Gastroesophageal sphincter (tissue), 4 donors: ENCODE data around the gene MEA1. TPM values are rescaled to one million over a fixed set of nuclear protein-coding genes. Genes with fewer than 3 reads are reported as not detected.
A peak's percentile ranks its signal among the peaks of the same experiment; 100 is the strongest.

Experiments used
- ATAC-seq: fragments of 150-250 bp; one replicate; pipeline ENCODE4 v1.9.1; 2016; ENCODE audit warnings: mild to moderate bottlenecking, moderate library complexity
- H3K27ac ChIP-seq, 4 donors: fragments of 200-600 bp; sonication (generic) in 3 of 4; 1 replicate in 3 of 4; 2 replicates in 1 of 4; pipeline ENCODE4 v1.5.1; 2016 to 2019
- H3K27me3 ChIP-seq: fragments of 200-600 bp; sonication (generic); one replicate; pipeline ENCODE4 v1.5.1; 2019
- H3K36me3 ChIP-seq, 2 donors: fragments of 200-600 bp; sonication (generic); one replicate each; pipeline ENCODE4 v1.5.1; 2019; ENCODE audit warnings: control low read depth in 1 of 2
- H3K4me1 ChIP-seq, 3 donors: fragments of 200-600 bp; sonication (generic); 1 replicate in 2 of 3; 2 replicates in 1 of 3; pipeline ENCODE4 v1.5.1; 2016 to 2019; ENCODE audit warnings: control low read depth in 2 of 3
- H3K4me3 ChIP-seq, 2 donors: fragments of 200-600 bp; sonication (generic); one replicate each; pipeline ENCODE4 v1.5.1; 2019; ENCODE audit warnings: mild to moderate bottlenecking in 1 of 2, moderate library complexity in 1 of 2
- H3K9me3 ChIP-seq, 3 donors: fragments of 200-600 bp; sonication (generic); one replicate each; pipeline ENCODE4 v1.5.1; 2017 to 2019; ENCODE audit warnings: control low read depth in 2 of 3
- EP300 ChIP-seq: sonication (generic); formaldehyde crosslinking; IDR thresholded peaks from one replicate; pipeline ENCODE4 v1.6.1; 2017; ENCODE audit warnings: antibody characterized with exemption, mild to moderate bottlenecking
- POLR2A ChIP-seq, 2 donors: fragments of 450-650 bp; IDR thresholded peaks; one replicate each; pipeline ENCODE4 v1.6.1; 2017; ENCODE audit warnings: antibody characterized with exemption in 2 of 2, mild to moderate bottlenecking in 2 of 2, moderate library complexity in 1 of 2
- POLR2AphosphoS5 ChIP-seq: sonication (generic); formaldehyde crosslinking; IDR thresholded peaks from one replicate; pipeline ENCODE4 v1.6.1; 2017; ENCODE audit warnings: antibody characterized with exemption
- WGBS, 2 donors: methylation state at CpG; one replicate each; pipeline ENCODE4 v1.1.5; 2018; ENCODE audit warnings: low coverage in 1 of 2; 5-methylcytosine and 5-hydroxymethylcytosine counted together
- total RNA-seq, 4 donors: library from RNA; depleted of rRNA; stranded (reverse); fragments of >200 nt; gene quantifications; one replicate each; pipeline ENCODE4 v1.1.0, GENCODE V29; 2016
- TF ChIP-seq, protein P1 (sequence below), 4 experiments: fragments of 200-600 bp in 2 of 4; fragments of 450-650 bp in 2 of 4; sonication (generic) in 1 of 4; IDR thresholded peaks; one replicate each; pipeline ENCODE4 v1.5.1; 2017 to 2019; ENCODE audit warnings: antibody characterized with exemption in 4 of 4, mild to moderate bottlenecking in 2 of 4, moderate library complexity in 2 of 4

MEA1 gene
- total RNA-seq, 4 donors from 2014 or later, result 56.0 to 62.1 (median 58.3) TPM

DNA sequence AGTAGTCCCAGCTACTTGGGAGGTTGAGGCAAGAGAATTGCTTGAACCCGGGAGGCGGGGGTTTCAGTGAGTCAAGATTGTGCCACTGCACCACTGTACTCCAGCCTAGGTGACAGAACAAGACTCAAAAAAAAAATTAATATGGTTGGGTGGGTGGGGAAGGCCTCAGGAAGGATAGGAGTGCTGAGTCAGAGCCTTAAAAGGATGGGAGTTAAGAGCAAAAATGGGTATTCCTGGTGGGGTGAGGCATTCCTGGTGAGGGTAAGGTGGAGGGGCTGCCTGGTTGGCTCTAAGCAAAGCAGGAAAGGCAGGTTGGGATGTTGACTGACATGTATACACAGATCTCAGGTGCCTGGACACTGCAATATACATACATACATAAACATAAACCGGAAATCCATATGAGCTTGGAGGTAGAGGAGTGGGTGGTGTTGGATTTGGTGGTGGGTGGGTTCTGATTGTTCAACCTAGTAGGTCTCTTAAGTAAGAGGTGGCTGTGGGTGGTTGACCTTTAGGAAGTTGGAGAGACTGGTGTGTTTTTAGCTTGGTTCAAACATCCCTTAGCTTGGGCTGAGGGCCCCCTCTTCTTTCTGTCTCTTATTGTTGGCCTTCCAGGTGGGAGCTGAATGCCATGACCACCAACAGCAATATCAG lies 6.4 kb upstream of the MEA1 start:
- WGBS, 2 donors, result 80 to 87% methylated on average over 1 to 3 of the region's 3 CpGs
- H3K36me3 ChIP-seq, result peaks cover 0 to 63% of the 10 kb centered on the region in 2 donors
- ATAC-seq, result no peak
- TF ChIP-seq POLR2AphosphoS5 (no peak), EP300 (no peak), POLR2A (IDR thresholded peaks at IDR 0.05) (no peak)
- TF ChIP-seq, protein P1, sequence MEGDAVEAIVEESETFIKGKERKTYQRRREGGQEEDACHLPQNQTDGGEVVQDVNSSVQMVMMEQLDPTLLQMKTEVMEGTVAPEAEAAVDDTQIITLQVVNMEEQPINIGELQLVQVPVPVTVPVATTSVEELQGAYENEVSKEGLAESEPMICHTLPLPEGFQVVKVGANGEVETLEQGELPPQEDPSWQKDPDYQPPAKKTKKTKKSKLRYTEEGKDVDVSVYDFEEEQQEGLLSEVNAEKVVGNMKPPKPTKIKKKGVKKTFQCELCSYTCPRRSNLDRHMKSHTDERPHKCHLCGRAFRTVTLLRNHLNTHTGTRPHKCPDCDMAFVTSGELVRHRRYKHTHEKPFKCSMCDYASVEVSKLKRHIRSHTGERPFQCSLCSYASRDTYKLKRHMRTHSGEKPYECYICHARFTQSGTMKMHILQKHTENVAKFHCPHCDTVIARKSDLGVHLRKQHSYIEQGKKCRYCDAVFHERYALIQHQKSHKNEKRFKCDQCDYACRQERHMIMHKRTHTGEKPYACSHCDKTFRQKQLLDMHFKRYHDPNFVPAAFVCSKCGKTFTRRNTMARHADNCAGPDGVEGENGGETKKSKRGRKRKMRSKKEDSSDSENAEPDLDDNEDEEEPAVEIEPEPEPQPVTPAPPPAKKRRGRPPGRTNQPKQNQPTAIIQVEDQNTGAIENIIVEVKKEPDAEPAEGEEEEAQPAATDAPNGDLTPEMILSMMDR (IDR thresholded peaks at IDR 0.05), result no peak
- H3K4me3 ChIP-seq, result no peak overlapping the region
- H3K27me3 ChIP-seq, result no peaks in the 10 kb centered on the region
- H3K9me3 ChIP-seq, result no peaks in the 10 kb centered on the region
- peak overlapping the region in 3 of 4 donors; percentile 90 to 94 (median 91) for H3K27ac ChIP-seq
- peaks cover 0 to 69% (median 43%) of the 10 kb centered on the region in 3 donors for H3K4me1 ChIP-seq

DNA sequence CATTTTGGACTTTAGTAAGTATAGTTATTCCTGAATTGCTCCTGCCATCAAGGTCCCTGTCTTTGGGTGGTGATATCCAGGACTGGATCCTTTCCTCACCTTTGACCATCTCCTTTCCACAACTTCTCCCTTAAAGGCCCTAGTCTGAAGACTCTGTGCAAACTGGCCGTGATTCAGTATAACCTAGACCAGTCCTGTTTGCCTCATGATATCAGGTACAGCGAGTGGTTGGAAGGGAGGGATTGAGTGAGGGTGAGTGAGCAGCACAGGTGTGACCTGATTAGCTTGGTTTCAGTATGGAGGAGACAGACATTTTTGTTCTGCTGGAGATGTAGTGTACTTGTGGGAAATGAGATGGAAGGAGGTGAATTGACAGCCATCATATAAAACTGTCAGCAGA lies 5.4 kb upstream of the MEA1 start:
- WGBS, 2 donors, result 75 to 89% methylated on average over 1 to 2 of the region's 2 CpGs
- Histone ChIP-seq H3K4me1 (peaks cover 0 to 70% (median 46%) of the 10 kb centered on the region in 3 donors), H3K9me3 (no peaks in the 10 kb centered on the region), H3K27ac (no peak overlapping the region), H3K36me3 (peaks cover 0 to 52% of the 10 kb centered on the region in 2 donors), H3K27me3 (no peaks in the 10 kb centered on the region), H3K4me3 (no peak overlapping the region)
- TF ChIP-seq, protein P1 (IDR thresholded peaks at IDR 0.05), result no peak
- no peak for TF ChIP-seq POLR2AphosphoS5
- no peak for TF ChIP-seq EP300
- no peak for TF ChIP-seq POLR2A (IDR thresholded peaks at IDR 0.05)
- no peak for ATAC-seq

DNA sequence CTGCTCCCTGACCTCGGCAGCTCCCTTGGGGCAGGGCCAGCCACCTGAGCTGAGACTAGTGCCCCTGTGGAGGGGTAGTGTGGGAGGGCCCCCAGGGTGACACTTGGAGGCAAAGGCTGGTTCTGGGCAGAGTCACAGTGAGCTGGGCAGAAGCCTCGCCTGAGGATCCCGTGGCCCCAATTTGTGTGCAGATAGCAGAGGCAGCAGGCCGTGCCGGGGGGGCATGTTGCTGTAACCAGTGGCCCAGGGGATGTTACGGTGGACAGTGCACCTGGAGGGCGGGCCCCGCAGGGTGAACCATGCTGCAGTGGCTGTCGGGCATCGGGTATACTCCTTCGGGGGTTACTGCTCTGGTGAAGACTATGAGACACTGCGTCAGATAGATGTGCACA lies 3.2 kb upstream of the MEA1 start:
- no CpG with 5 or more reads among the region's 12 CpGs for WGBS, 2 donors
- H3K4me1 ChIP-seq, result peaks cover 0 to 64% (median 43%) of the 10 kb centered on the region in 3 donors
- peak overlapping the region in 1 of 2 donors; percentile 12 for H3K4me3 ChIP-seq
- H3K36me3 ChIP-seq, result peaks cover 0 to 47% of the 10 kb centered on the region in 2 donors
- TF ChIP-seq, protein P1 (IDR thresholded peaks at IDR 0.05), result no peak
- no peak for TF ChIP-seq EP300
- no peak for TF ChIP-seq POLR2AphosphoS5
- no peak for TF ChIP-seq POLR2A (IDR thresholded peaks at IDR 0.05)
- H3K9me3 ChIP-seq, result no peaks in the 10 kb centered on the region
- ATAC-seq, result no peak
- no peaks in the 10 kb centered on the region for H3K27me3 ChIP-seq
- peak overlapping the region in 3 of 4 donors; percentile 41 to 88 (median 86) for H3K27ac ChIP-seq

DNA sequence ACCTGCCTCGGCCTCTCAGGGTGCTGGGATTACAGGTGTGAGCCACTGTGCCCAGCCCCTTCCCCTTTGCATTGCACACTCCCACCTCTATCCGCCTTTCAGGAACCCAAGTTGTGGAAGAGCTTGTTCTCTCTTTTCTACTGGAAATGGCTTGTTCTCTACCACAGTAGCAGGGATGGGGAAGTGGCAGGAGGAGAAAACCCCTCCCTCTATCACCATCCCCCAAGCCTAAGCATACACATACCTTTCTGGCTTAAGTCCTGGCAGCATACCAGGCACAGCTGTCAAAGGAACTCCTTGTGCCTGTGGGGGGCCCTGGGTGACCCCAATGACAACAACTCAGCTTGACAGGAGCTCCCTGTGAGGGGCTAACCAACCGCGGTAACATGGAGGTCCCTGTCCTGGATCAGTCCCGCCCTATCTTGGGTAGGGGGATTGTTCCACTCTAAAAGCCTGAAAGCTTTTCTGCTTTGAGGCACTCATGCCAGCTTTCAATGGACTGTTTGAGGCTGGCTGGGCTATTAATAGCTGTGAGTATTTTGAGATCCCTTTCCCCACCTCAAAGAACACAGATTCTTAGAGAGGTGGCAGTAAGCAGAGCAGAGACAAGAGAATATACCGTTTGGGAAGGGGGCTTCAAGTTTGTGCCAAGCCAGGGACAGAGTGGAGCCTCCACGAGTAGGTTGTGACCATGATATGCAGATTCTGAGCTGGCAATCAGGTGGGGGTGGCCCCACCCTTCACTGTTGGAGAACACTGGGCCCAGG lies 2.6 kb upstream of the MEA1 start:
- Histone ChIP-seq H3K36me3 (peaks cover 0 to 53% of the 10 kb centered on the region in 2 donors), H3K4me3 (peak overlapping the region in 1 of 2 donors; percentile 12), H3K27ac (peak overlapping the region in 3 of 4 donors; percentile 41 to 88 (median 86)), H3K4me1 (peaks cover 0 to 69% (median 43%) of the 10 kb centered on the region in 3 donors), H3K27me3 (no peaks in the 10 kb centered on the region), H3K9me3 (no peaks in the 10 kb centered on the region)
- 58 to 63% methylated on average over 6 of the region's 7 CpGs for WGBS, 2 donors
- TF ChIP-seq, protein P1 (IDR thresholded peaks at IDR 0.05), result no peak
- TF ChIP-seq POLR2AphosphoS5, result no peak
- no peak for TF ChIP-seq EP300
- TF ChIP-seq POLR2A (IDR thresholded peaks at IDR 0.05), result no peak
- no peak for ATAC-seq
